ENCODE data around the gene NRP2. TPM values are rescaled to one million over a fixed set of nuclear protein-coding genes. Genes with fewer than 3 reads are reported as not detected.

Gene NRP2
- total RNA-seq, 3 donors from 2014 or later = 18.4 to 32.0 (median 23.9) TPM

DNA sequence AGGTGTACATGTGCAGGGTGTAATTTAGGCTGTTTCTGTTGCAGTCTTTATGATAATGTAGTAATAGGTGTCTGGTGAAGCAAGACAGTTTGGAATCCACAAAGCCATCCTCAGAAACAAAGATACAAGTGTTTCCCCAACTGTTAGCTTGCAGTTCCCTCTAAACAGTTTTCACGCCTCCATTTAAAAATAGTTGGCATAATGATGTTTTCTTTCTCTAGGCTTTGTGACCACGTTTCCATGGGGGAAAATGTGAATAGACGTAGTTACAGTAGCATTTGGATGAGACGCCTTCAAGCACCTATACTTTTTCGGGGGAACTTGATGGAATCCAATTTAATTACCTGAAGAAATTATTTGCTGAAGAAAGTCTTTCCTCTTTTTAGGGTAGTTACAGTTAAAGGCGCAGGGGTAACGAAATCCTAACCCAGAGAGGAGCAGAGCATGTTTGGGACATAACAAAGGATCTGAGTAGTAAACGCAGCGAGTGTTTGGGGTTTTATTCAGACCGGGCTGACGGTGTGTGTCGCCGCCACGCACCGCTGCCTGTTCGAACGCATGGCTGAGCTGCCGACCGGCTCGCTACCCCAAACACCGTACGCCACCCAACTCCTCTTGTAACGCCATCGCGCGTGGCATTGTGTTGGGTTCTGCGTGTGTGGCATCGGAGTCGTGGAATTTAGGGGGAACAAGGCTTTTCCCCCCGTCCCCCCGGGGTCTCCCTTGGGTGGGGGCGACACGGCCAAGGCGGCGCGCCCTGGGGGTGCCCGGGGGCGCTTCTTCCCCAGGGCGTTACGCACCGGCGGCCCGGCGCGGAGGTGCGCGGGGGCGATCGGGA is 681 bp upstream of the NRP2 start:
- Histone ChIP-seq H3K27me3 (peaks cover 0 to 26% of the 10 kb centered on the region in 2 donors), H3K36me3 (no peaks in the 10 kb centered on the region), H3K9me3 (no peaks in the 10 kb centered on the region), H3K4me3 (peak overlapping the region; percentile 54 to 87 (median 63)), H3K27ac (peak overlapping the region; percentile 82 to 88), H3K4me1 (no peaks in the 10 kb centered on the region)
- intact Hi-C loops (cut with DNase I; ENCODE audit: low total_unique reads) = no loop called here
- no peak for DNase-seq (ENCODE audit: low spot score in 2 of 2)
- TF ChIP-seq, protein P1, sequence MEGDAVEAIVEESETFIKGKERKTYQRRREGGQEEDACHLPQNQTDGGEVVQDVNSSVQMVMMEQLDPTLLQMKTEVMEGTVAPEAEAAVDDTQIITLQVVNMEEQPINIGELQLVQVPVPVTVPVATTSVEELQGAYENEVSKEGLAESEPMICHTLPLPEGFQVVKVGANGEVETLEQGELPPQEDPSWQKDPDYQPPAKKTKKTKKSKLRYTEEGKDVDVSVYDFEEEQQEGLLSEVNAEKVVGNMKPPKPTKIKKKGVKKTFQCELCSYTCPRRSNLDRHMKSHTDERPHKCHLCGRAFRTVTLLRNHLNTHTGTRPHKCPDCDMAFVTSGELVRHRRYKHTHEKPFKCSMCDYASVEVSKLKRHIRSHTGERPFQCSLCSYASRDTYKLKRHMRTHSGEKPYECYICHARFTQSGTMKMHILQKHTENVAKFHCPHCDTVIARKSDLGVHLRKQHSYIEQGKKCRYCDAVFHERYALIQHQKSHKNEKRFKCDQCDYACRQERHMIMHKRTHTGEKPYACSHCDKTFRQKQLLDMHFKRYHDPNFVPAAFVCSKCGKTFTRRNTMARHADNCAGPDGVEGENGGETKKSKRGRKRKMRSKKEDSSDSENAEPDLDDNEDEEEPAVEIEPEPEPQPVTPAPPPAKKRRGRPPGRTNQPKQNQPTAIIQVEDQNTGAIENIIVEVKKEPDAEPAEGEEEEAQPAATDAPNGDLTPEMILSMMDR (IDR thresholded peaks at IDR 0.05) = no peak
- no peak for TF ChIP-seq POLR2A (IDR thresholded peaks at IDR 0.05)
- TF ChIP-seq POLR2AphosphoS5 (IDR thresholded peaks at IDR 0.05) = no peak

DNA sequence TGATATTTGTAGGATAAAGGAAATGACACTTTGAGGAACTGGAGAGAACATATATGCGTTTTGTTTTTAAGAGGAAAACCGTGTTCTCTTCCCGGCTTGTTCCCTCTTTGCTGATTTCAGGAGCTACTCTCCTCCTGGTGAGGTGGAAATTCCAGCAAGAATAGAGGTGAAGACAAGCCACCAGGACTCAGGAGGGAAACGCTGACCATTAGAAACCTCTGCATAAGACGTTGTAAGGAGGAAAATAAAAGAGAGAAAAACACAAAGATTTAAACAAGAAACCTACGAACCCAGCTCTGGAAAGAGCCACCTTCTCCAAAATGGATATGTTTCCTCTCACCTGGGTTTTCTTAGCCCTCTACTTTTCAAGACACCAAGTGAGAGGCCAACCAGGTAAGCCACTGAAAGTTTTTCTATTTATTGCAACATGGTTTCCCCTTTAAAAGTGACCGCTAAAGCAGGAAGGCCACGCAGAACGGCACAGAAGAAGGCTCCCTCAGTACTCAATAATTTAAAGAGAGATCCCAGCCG is 735 bp downstream of the NRP2 start:
- no peaks in the 10 kb centered on the region for H3K4me1 ChIP-seq
- peak overlapping the region; percentile 82 to 88 for H3K27ac ChIP-seq
- no peak for DNase-seq (ENCODE audit: low spot score in 2 of 2)
- peaks cover 0 to 26% of the 10 kb centered on the region in 2 donors for H3K27me3 ChIP-seq
- peak overlapping the region; percentile 54 to 87 (median 63) for H3K4me3 ChIP-seq
- H3K36me3 ChIP-seq = no peaks in the 10 kb centered on the region
- H3K9me3 ChIP-seq = no peaks in the 10 kb centered on the region
- intact Hi-C loops (cut with DNase I; ENCODE audit: low total_unique reads) = no loop called here
- TF ChIP-seq, protein P1 (IDR thresholded peaks at IDR 0.05) = no peak
- TF ChIP-seq POLR2AphosphoS5 (IDR thresholded peaks at IDR 0.05) (no peak), POLR2A (IDR thresholded peaks at IDR 0.05) (no peak)

DNA sequence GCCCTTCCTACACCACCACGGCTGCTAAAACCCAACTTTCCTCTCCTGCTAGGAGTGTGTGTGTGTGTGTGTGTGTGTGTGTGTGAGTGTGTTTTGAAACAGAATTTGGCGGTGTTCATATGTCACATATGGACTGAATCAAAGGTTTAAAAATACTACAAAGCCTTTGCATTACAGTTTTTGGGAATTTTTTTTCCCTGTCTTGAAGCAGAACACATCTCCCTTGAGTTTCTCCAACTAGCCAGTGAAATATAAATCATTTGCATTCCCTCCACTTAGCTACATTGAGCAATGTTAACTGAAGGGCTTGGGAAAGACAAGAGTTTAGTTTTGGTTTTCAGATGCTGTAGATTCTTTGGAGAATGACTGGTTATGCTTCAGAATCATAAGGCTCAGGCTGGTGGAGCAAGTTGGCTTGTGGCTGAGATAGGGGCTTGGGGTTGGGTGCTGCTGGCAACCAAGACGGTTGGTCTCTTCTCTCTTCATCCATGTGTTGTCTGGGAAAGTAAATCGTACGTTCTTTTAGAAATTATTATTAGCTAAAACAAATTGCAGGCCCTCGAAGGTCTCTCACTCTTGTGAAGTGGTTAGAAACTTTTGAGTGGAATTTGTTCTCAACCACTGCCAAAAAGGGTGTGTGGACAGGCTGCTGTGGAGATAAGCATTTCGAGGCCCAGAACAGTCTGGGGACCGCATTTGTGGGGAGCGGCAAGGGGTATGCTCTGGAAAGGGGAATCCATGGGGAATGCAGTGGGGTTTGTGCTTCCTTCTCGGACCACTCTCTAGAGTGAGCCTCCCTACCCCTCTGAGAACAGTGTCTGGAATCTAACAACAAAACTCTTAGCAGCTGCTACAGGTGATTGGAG is 1.4 kb downstream of the NRP2 start:
- TF ChIP-seq POLR2AphosphoS5 (IDR thresholded peaks at IDR 0.05) (no peak), POLR2A (IDR thresholded peaks at IDR 0.05) (no peak)
- TF ChIP-seq, protein P1 (IDR thresholded peaks at IDR 0.05) = no peak
- Histone ChIP-seq H3K9me3 (no peaks in the 10 kb centered on the region), H3K36me3 (no peaks in the 10 kb centered on the region), H3K27me3 (peaks cover 0 to 26% of the 10 kb centered on the region in 2 donors), H3K4me1 (no peaks in the 10 kb centered on the region), H3K27ac (peak overlapping the region; percentile 82 to 88), H3K4me3 (peak overlapping the region; percentile 54 to 87 (median 63))
- intact Hi-C loops (cut with DNase I; ENCODE audit: low total_unique reads) = no loop called here
- no peak for DNase-seq (ENCODE audit: low spot score in 2 of 2)

DNA sequence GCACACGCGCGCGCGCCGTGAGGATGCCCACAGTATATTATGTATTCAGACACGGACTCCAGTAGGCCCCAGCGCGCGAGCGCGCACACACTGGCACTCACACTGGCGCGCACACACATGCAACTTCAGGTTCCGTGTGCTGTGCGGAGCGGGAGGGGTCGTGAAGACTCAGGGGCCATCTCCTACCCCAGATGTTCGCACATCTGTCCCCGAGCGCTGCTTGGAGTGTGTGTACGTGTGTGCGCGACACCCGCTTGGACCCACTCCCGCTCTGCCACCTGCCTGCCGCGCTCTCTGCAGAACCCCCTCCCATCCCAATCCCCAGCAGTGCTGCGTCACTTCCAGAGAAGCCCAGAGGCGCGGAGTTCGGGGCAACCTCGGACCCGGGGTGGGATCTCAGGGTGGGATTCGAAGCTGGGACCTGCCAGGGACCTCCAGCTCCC is 2.6 kb downstream of the NRP2 start:
- TF ChIP-seq POLR2A (IDR thresholded peaks at IDR 0.05) (no peak), POLR2AphosphoS5 (IDR thresholded peaks at IDR 0.05) (no peak)
- TF ChIP-seq, protein P1 (IDR thresholded peaks at IDR 0.05) = no peak
- Histone ChIP-seq H3K4me1 (no peaks in the 10 kb centered on the region), H3K36me3 (no peaks in the 10 kb centered on the region), H3K27ac (peak overlapping the region; percentile 76 to 88), H3K4me3 (peak overlapping the region; percentile 54 to 87 (median 63)), H3K27me3 (peaks cover 0 to 26% of the 10 kb centered on the region in 2 donors), H3K9me3 (no peaks in the 10 kb centered on the region)
- intact Hi-C loops (cut with DNase I; ENCODE audit: low total_unique reads) = no loop called here
- no peak for DNase-seq (ENCODE audit: low spot score in 2 of 2)
